HEK293 (cell line): ENCODE results near the gene ITGB2.

Experiments
- HOXA7 ChIP-seq: sonication (generic); formaldehyde crosslinking; IDR thresholded peaks from 2 replicates; pipeline ENCODE4 v1.8.1; 2022; ENCODE audit warnings: missing genetic modification reagents, borderline replicate concordance
- OVOL3 ChIP-seq: fragments of 450-650 bp; formaldehyde crosslinking; IDR thresholded peaks from 2 replicates; pipeline ENCODE4 v1.5.1; 2016; ENCODE audit warnings: missing biosample characterization, missing genetic modification characterization
- SP2 ChIP-seq: fragments of 450-650 bp; formaldehyde crosslinking; IDR thresholded peaks from 2 replicates; pipeline ENCODE4 v1.5.1; 2016; ENCODE audit warnings: missing biosample characterization, missing genetic modification characterization
- SP7 ChIP-seq: fragments of 450-650 bp; formaldehyde crosslinking; IDR thresholded peaks from 2 replicates; pipeline ENCODE4 v1.5.1; 2016; ENCODE audit warnings: missing biosample characterization, missing genetic modification characterization
- ZBTB20 ChIP-seq: fragments of 450-650 bp; formaldehyde crosslinking; IDR thresholded peaks from 2 replicates; pipeline ENCODE4 v1.5.1; 2016; ENCODE audit warnings: missing biosample characterization, missing genetic modification characterization
- ZBTB8A ChIP-seq: fragments of 450-650 bp; formaldehyde crosslinking; IDR thresholded peaks from 2 replicates; pipeline ENCODE4 v1.5.1; 2016; ENCODE audit warnings: missing biosample characterization, missing genetic modification characterization
- ZNF10 ChIP-seq: fragments of 450-650 bp; formaldehyde crosslinking; IDR thresholded peaks from 2 replicates; pipeline ENCODE4 v1.5.1; 2017; ENCODE audit warnings: missing biosample characterization, missing genetic modification characterization
- ZNF114 ChIP-seq: fragments of 450-650 bp; formaldehyde crosslinking; IDR thresholded peaks from 2 replicates; pipeline ENCODE4 v1.5.0; 2017; ENCODE audit warnings: missing biosample characterization, missing genetic modification characterization
- ZNF175 ChIP-seq: fragments of 450-650 bp; formaldehyde crosslinking; IDR thresholded peaks from 2 replicates; pipeline ENCODE4 v1.5.1; 2016; ENCODE audit warnings: missing biosample characterization, missing genetic modification characterization
- ZNF202 ChIP-seq: fragments of 450-650 bp; formaldehyde crosslinking; IDR thresholded peaks from 2 replicates; pipeline ENCODE4 v1.5.1; 2016; ENCODE audit warnings: missing biosample characterization, missing genetic modification characterization, borderline replicate concordance
- ZNF23 ChIP-seq: fragments of 450-650 bp; formaldehyde crosslinking; IDR thresholded peaks from 2 replicates; pipeline ENCODE4 v1.5.1; 2016; ENCODE audit warnings: missing biosample characterization, missing genetic modification characterization, borderline replicate concordance
- ZNF341 ChIP-seq: fragments of 450-650 bp; formaldehyde crosslinking; IDR thresholded peaks from 2 replicates; pipeline ENCODE4; 2016; ENCODE audit warnings: low read depth, missing biosample characterization, missing genetic modification characterization
- ZNF366 ChIP-seq: fragments of 450-650 bp; formaldehyde crosslinking; conservative IDR thresholded peaks from 2 replicates; pipeline ENCODE4 v1.5.1; 2016; ENCODE audit warnings: missing biosample characterization, missing genetic modification characterization
- ZNF416 ChIP-seq: fragments of 450-650 bp; formaldehyde crosslinking; IDR thresholded peaks from 2 replicates; pipeline ENCODE4 v1.5.1; 2016; ENCODE audit warnings: missing biosample characterization, missing genetic modification characterization
- ZNF473 ChIP-seq: fragments of 450-650 bp; formaldehyde crosslinking; IDR thresholded peaks from 2 replicates; pipeline ENCODE4 v1.5.1; 2017; ENCODE audit warnings: missing biosample characterization, missing genetic modification characterization
- ZNF48 ChIP-seq: fragments of 450-650 bp; formaldehyde crosslinking; IDR thresholded peaks from 2 replicates; pipeline ENCODE4 v1.5.1; 2016; ENCODE audit warnings: missing biosample characterization, missing genetic modification characterization
- ZNF501 ChIP-seq: fragments of 450-650 bp; formaldehyde crosslinking; IDR thresholded peaks from 2 replicates; pipeline ENCODE4 v1.5.1; 2016; ENCODE audit warnings: missing biosample characterization, missing genetic modification characterization
- ZNF514 ChIP-seq: fragments of 450-650 bp; formaldehyde crosslinking; IDR thresholded peaks from 2 replicates; pipeline ENCODE4 v1.5.1; 2016; ENCODE audit warnings: missing biosample characterization, missing genetic modification characterization
- ZNF701 ChIP-seq: fragments of 450-650 bp; formaldehyde crosslinking; IDR thresholded peaks from 2 replicates; pipeline ENCODE4 v1.5.1; 2016; ENCODE audit warnings: missing biosample characterization, missing genetic modification characterization
- ZNF768 ChIP-seq: fragments of 450-650 bp; formaldehyde crosslinking; IDR thresholded peaks from 2 replicates; pipeline ENCODE4 v1.5.1; 2018; ENCODE audit warnings: missing biosample characterization, mild to moderate bottlenecking, missing genetic modification characterization
- ZNF791 ChIP-seq: fragments of 450-650 bp; formaldehyde crosslinking; IDR thresholded peaks from 2 replicates; pipeline ENCODE4 v1.5.1; 2016; ENCODE audit warnings: missing biosample characterization, missing genetic modification characterization
- ZSCAN16 ChIP-seq: fragments of 450-650 bp; formaldehyde crosslinking; IDR thresholded peaks from 2 replicates; pipeline ENCODE4 v1.5.1; 2016; ENCODE audit warnings: missing biosample characterization, missing genetic modification characterization
- TF ChIP-seq, protein P1 (sequence below): fragments of 450-650 bp; formaldehyde crosslinking; IDR thresholded peaks from 2 replicates; pipeline ENCODE4 v1.5.1; 2016; ENCODE audit warnings: missing biosample characterization, missing genetic modification characterization, low read depth
- TF ChIP-seq, protein P2 (sequence below): fragments of 450-650 bp; formaldehyde crosslinking; IDR thresholded peaks from 2 replicates; pipeline ENCODE4 v1.5.1; 2016; ENCODE audit warnings: missing biosample characterization, missing genetic modification characterization
- TF ChIP-seq, protein P3 (sequence below): fragments of 450-650 bp; formaldehyde crosslinking; IDR thresholded peaks from 2 replicates; pipeline ENCODE4 v1.5.1; 2016; ENCODE audit warnings: missing biosample characterization, missing genetic modification characterization
- TF ChIP-seq, protein P4 (sequence below): sonication (generic); formaldehyde crosslinking; IDR thresholded peaks from 2 replicates; pipeline ENCODE4 v1.8.1; 2022; ENCODE audit warnings: mild to moderate bottlenecking, moderate library complexity, missing genetic modification reagents
- TF ChIP-seq, protein P5 (sequence below): fragments of 450-650 bp; formaldehyde crosslinking; IDR thresholded peaks from 2 replicates; pipeline ENCODE4 v1.5.1; 2017; ENCODE audit warnings: missing biosample characterization, missing genetic modification characterization
- TF ChIP-seq, protein P6 (sequence below): fragments of 450-650 bp; formaldehyde crosslinking; IDR thresholded peaks from 2 replicates; pipeline ENCODE4 v1.5.1; 2017; ENCODE audit warnings: missing biosample characterization, missing genetic modification characterization

Gene ITGB2

DNA sequence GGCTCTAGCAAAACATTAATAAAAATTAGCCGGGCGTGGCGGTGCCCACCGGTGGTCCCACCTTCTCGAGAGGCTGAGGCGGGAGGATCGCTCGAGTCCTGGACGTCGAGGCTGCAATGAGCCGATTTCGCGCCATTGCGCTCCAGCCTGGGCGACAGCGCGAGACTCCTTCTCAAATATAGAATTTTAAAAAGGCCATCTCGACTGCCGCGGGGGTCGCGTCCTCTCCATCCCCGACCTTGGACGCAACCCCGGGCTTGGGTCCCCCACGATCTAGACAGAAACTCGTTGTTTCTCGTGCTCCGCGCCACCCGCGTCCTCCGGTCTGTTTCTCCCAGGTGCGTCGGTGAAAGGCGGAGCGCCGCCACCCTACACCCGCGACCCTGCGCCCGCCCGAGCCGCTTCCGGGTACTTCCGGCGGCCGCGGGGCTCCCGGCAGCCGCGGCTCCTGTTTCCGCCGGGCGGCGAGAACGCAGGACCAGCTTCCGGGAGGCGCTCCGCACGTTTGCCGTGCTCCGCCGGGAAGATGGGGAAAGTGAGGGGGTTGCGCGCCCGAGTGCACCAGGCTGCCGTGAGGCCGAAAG is 18.9 kb upstream of the ITGB2 start, which contains the start of gene SLX9 (continued):
- TF ChIP-seq, protein P1, sequence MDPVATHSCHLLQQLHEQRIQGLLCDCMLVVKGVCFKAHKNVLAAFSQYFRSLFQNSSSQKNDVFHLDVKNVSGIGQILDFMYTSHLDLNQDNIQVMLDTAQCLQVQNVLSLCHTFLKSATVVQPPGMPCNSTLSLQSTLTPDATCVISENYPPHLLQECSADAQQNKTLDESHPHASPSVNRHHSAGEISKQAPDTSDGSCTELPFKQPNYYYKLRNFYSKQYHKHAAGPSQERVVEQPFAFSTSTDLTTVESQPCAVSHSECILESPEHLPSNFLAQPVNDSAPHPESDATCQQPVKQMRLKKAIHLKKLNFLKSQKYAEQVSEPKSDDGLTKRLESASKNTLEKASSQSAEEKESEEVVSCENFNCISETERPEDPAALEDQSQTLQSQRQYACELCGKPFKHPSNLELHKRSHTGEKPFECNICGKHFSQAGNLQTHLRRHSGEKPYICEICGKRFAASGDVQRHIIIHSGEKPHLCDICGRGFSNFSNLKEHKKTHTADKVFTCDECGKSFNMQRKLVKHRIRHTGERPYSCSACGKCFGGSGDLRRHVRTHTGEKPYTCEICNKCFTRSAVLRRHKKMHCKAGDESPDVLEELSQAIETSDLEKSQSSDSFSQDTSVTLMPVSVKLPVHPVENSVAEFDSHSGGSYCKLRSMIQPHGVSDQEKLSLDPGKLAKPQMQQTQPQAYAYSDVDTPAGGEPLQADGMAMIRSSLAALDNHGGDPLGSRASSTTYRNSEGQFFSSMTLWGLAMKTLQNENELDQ (tag by site-specific recombination) = no peak
- TF ChIP-seq ZNF701 (tag by site-specific recombination) (no peak), ZNF514 (no peak), ZNF791 (no peak), ZNF341 (tag by site-specific recombination) (0 out of 2 replicates have a peak, but pooled peaks have one; percentile 7), ZNF473 (tag by site-specific recombination) (no peak), SP2 (tag by site-specific recombination) (peak; percentile 73), HOXA7 (no peak), ZNF10 (peak; percentile 75), ZNF23 (tag by site-specific recombination) (0 out of 2 replicates have a peak, but pooled peaks have one; percentile 16), ZSCAN16 (no peak), ZBTB8A (tag by site-specific recombination) (peak; percentile 85), OVOL3 (tag by site-specific recombination) (peak; percentile 52; the same call in 1 of the 2 replicates), ZNF48 (tag by site-specific recombination) (no peak), ZNF416 (tag by site-specific recombination) (no peak), ZNF501 (tag by site-specific recombination) (no peak), ZNF114 (tag by site-specific recombination) (peak; percentile 71; the same call in 1 of the 2 replicates), ZNF175 (no peak), ZNF768 (tag by site-specific recombination) (no peak; the same call in 1 of the 2 replicates), SP7 (tag by site-specific recombination) (peak; percentile 95), ZNF202 (tag by site-specific recombination) (no peak), ZNF366 (no peak), ZBTB20 (tag by site-specific recombination) (peak; percentile 62; the same call in 1 of the 2 replicates)
- TF ChIP-seq, protein P2, sequence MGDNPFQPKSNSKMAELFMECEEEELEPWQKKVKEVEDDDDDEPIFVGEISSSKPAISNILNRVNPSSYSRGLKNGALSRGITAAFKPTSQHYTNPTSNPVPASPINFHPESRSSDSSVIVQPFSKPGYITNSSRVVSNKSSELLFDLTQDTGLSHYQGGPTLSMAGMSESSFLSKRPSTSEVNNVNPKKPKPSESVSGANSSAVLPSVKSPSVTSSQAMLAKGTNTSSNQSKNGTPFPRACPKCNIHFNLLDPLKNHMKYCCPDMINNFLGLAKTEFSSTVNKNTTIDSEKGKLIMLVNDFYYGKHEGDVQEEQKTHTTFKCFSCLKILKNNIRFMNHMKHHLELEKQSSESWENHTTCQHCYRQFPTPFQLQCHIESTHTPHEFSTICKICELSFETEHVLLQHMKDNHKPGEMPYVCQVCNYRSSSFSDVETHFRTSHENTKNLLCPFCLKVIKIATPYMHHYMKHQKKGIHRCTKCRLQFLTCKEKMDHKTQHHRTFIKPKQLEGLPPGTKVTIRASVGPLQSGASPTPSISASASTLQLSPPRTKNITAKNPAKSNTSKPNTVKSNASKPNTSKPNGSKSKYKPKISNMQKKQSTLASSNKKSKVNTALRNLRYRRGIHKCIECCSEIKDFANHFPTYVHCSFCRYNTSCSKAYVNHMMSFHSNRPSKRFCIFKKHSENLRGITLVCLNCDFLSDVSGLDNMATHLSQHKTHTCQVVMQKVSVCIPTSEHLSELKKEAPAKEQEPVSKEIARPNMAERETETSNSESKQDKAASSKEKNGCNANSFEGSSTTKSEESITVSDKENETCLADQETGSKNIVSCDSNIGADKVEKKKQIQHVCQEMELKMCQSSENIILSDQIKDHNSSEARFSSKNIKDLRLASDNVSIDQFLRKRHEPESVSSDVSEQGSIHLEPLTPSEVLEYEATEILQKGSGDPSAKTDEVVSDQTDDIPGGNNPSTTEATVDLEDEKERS = no peak
- TF ChIP-seq, protein P3, sequence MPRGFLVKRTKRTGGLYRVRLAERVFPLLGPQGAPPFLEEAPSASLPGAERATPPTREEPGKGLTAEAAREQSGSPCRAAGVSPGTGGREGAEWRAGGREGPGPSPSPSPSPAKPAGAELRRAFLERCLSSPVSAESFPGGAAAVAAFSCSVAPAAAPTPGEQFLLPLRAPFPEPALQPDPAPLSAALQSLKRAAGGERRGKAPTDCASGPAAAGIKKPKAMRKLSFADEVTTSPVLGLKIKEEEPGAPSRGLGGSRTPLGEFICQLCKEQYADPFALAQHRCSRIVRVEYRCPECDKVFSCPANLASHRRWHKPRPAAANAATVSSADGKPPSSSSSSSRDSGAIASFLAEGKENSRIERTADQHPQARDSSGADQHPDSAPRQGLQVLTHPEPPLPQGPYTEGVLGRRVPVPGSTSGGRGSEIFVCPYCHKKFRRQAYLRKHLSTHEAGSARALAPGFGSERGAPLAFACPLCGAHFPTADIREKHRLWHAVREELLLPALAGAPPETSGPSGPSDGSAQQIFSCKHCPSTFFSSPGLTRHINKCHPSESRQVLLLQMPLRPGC (tag by site-specific recombination) = peak; percentile 90
- TF ChIP-seq, protein P4, sequence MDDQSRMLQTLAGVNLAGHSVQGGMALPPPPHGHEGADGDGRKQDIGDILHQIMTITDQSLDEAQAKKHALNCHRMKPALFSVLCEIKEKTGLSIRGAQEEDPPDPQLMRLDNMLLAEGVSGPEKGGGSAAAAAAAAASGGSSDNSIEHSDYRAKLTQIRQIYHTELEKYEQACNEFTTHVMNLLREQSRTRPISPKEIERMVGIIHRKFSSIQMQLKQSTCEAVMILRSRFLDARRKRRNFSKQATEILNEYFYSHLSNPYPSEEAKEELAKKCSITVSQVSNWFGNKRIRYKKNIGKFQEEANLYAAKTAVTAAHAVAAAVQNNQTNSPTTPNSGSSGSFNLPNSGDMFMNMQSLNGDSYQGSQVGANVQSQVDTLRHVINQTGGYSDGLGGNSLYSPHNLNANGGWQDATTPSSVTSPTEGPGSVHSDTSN (CRISPR knock-in tag) = peak; percentile 69
- TF ChIP-seq, protein P5, sequence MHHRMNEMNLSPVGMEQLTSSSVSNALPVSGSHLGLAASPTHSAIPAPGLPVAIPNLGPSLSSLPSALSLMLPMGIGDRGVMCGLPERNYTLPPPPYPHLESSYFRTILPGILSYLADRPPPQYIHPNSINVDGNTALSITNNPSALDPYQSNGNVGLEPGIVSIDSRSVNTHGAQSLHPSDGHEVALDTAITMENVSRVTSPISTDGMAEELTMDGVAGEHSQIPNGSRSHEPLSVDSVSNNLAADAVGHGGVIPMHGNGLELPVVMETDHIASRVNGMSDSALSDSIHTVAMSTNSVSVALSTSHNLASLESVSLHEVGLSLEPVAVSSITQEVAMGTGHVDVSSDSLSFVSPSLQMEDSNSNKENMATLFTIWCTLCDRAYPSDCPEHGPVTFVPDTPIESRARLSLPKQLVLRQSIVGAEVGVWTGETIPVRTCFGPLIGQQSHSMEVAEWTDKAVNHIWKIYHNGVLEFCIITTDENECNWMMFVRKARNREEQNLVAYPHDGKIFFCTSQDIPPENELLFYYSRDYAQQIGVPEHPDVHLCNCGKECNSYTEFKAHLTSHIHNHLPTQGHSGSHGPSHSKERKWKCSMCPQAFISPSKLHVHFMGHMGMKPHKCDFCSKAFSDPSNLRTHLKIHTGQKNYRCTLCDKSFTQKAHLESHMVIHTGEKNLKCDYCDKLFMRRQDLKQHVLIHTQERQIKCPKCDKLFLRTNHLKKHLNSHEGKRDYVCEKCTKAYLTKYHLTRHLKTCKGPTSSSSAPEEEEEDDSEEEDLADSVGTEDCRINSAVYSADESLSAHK (tag by site-specific recombination) = peak; percentile 70
- TF ChIP-seq, protein P6, sequence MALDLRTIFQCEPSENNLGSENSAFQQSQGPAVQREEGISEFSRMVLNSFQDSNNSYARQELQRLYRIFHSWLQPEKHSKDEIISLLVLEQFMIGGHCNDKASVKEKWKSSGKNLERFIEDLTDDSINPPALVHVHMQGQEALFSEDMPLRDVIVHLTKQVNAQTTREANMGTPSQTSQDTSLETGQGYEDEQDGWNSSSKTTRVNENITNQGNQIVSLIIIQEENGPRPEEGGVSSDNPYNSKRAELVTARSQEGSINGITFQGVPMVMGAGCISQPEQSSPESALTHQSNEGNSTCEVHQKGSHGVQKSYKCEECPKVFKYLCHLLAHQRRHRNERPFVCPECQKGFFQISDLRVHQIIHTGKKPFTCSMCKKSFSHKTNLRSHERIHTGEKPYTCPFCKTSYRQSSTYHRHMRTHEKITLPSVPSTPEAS (tag by site-specific recombination) = peak; percentile 51
